ENCODE data around the gene YIPF3.

GRCh38 chr6:43472515-43472914, 44.2 kb downstream of the YIPF3 start:
- TF ChIP-seq, protein P1, sequence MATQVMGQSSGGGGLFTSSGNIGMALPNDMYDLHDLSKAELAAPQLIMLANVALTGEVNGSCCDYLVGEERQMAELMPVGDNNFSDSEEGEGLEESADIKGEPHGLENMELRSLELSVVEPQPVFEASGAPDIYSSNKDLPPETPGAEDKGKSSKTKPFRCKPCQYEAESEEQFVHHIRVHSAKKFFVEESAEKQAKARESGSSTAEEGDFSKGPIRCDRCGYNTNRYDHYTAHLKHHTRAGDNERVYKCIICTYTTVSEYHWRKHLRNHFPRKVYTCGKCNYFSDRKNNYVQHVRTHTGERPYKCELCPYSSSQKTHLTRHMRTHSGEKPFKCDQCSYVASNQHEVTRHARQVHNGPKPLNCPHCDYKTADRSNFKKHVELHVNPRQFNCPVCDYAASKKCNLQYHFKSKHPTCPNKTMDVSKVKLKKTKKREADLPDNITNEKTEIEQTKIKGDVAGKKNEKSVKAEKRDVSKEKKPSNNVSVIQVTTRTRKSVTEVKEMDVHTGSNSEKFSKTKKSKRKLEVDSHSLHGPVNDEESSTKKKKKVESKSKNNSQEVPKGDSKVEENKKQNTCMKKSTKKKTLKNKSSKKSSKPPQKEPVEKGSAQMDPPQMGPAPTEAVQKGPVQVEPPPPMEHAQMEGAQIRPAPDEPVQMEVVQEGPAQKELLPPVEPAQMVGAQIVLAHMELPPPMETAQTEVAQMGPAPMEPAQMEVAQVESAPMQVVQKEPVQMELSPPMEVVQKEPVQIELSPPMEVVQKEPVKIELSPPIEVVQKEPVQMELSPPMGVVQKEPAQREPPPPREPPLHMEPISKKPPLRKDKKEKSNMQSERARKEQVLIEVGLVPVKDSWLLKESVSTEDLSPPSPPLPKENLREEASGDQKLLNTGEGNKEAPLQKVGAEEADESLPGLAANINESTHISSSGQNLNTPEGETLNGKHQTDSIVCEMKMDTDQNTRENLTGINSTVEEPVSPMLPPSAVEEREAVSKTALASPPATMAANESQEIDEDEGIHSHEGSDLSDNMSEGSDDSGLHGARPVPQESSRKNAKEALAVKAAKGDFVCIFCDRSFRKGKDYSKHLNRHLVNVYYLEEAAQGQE (IDR thresholded peaks at IDR 0.05; ENCODE audit: insufficient read depth in 1 of 2, low read depth in 2 of 2, low read length in 1 of 2) = no peak
- no peak for TF ChIP-seq CTCF (IDR thresholded peaks at IDR 0.05)
